ENCODE data around the gene IRGC.

DNA sequence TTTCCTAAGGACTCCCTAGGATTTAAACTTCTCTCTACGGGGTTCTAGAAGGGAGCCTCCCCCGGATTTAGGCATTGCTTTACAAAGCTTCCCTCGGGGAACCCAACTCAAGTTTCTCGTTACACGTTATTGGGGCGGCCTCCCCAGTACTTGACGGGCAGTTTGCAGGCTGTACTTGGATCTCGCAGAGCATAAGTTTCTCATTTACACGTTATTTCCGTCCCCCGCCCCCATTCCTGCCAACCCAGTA lies 38.3 kb downstream of the IRGC start:
- TF ChIP-seq, protein P1, sequence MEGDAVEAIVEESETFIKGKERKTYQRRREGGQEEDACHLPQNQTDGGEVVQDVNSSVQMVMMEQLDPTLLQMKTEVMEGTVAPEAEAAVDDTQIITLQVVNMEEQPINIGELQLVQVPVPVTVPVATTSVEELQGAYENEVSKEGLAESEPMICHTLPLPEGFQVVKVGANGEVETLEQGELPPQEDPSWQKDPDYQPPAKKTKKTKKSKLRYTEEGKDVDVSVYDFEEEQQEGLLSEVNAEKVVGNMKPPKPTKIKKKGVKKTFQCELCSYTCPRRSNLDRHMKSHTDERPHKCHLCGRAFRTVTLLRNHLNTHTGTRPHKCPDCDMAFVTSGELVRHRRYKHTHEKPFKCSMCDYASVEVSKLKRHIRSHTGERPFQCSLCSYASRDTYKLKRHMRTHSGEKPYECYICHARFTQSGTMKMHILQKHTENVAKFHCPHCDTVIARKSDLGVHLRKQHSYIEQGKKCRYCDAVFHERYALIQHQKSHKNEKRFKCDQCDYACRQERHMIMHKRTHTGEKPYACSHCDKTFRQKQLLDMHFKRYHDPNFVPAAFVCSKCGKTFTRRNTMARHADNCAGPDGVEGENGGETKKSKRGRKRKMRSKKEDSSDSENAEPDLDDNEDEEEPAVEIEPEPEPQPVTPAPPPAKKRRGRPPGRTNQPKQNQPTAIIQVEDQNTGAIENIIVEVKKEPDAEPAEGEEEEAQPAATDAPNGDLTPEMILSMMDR (IDR thresholded peaks at IDR 0.05; ENCODE audit: insufficient read depth, low read length, poor library complexity, severe bottlenecking), result no peak
- TF ChIP-seq EZH2phosphoT487 (conservative IDR thresholded peaks at IDR 0.05; ENCODE audit: low read length), result no peak

Data from SU-DHL-6 (cell line).